NCI-H1092 (cell line): ENCODE data around the gene KEAP1.

Experiments
- DNase-seq: peaks from one replicate; lab custom pipeline; 2025; lab: John Stamatoyannopoulos, UW

KEAP1 gene

GRCh38 chr19:10449037-10449436 is 54.1 kb downstream of the KEAP1 start:
- no peak for DNase-seq

- DNase-seq = no peak
These were observed 60.5 kb downstream of the KEAP1 start for GRCh38 chr19:10442698-10443097.

GRCh38 chr19:10439588-10439987 is 63.6 kb downstream of the KEAP1 start:
- DNase-seq = no peak
